GM18861 (cell line): Measurements from ENCODE around the gene TMEM156.

Source experiments
- ATAC-seq: cut with Tn5 transposase; IDR thresholded peaks from one replicate; pipeline ENCODE4 v1.9.1; 2021; ENCODE audit not compliant: unreplicated experiment

TMEM156 gene

GRCh38 chr4:38928568-38928967 is 103.6 kb downstream of the TMEM156 start:
- ATAC-seq = no peak

GRCh38 chr4:38926896-38927295 is 105.3 kb downstream of the TMEM156 start:
- ATAC-seq = no peak

GRCh38 chr4:38925492-38926413 is 106.5 kb downstream of the TMEM156 start:
- no peak for ATAC-seq

- ATAC-seq = no peak
These were observed 107.9 kb downstream of the TMEM156 start for GRCh38 chr4:38924353-38924752.

GRCh38 chr4:38923746-38924145 is 108.5 kb downstream of the TMEM156 start:
- no peak for ATAC-seq

- ATAC-seq = no peak
These were observed 111.1 kb downstream of the TMEM156 start for GRCh38 chr4:38921151-38921550.

GRCh38 chr4:38920677-38921076 is 111.5 kb downstream of the TMEM156 start:
- no peak for ATAC-seq

GRCh38 chr4:38920186-38920585 is 112.0 kb downstream of the TMEM156 start:
- ATAC-seq = no peak

GRCh38 chr4:38919494-38919893 is 112.7 kb downstream of the TMEM156 start:
- ATAC-seq = no peak

- ATAC-seq = no peak
These were observed 114.7 kb downstream of the TMEM156 start for GRCh38 chr4:38917481-38918025.
